ENCODE results near the gene CREBRF.
"Not testable (repeated sequence)": the region's sequence is repeated elsewhere in the genome, so short reads cannot be mapped to it uniquely, and the experiment has no call there.

CREBRF gene

GRCh38 chr5:173039188-173039587 is 17.0 kb upstream of the CREBRF start:
- DNase-seq, result no peak

- DNase-seq, result no peak
These were observed 16.2 kb upstream of the CREBRF start for GRCh38 chr5:173039964-173040363.

DNA sequence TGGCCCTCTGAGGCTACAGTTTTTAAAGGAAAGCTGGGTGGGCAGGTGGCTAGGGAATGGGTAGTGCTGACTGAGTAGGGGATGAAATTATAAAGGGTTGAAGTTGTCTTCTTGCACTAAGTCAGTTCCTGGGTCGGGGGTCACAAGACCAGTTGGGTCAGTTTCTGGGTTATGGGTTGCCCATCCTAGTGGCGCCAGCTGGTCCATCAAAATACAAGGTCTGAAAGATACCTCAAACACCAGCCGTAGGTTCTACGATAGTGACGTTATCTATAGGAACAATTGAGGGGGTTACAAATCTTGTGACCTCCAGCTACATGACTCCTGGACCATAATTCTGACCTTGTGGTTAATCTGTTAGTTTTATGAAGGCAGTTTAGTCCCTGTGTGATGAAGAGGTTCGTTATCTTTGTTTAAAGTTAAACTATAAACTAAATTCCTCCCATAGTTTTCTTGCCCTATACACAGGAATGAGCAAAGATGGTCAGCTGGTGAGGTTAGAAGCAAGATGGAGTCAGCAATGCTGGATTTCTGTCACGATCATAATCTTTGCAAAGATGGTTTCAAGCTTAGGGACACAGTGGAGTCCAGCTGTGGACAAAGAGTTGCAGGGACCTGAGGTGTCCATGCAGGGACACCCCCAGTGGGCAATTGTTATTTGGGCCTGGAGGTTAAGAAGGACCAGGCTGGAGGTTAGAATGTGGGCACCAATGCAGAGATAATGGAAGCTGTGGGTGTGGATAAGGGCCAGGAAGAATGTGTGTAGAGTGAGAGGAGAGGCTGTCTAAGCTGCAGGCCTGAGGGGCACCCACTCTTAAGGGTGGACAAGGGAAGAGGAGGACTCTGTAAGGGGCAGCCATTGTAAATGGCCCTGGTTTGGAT is 14.0 kb upstream of the CREBRF start:
- DNase-seq, result no peak

GRCh38 chr5:173042763-173043107 is 13.4 kb upstream of the CREBRF start:
- no peak for DNase-seq

DNA sequence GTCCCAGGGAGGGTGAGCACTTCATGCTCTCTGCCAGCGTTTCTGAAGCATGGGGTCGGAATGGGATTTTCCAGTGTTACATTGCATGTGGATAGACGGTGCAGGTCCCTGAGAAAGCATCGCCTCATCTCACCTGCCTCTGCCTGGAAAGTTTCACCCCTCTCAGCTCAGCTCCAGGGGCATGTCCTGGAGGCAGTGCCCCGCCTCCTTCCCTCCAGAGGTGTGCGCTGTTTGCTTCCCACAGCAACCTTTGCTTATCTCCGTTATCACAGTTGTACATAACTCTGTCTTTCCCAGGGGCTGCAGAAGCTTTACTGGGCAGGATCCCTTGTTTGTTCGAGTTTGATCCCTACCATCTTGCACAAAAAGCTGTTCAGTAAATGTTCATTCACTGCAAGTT is 10.7 kb upstream of the CREBRF start:
- DNase-seq, result no peak

DNA sequence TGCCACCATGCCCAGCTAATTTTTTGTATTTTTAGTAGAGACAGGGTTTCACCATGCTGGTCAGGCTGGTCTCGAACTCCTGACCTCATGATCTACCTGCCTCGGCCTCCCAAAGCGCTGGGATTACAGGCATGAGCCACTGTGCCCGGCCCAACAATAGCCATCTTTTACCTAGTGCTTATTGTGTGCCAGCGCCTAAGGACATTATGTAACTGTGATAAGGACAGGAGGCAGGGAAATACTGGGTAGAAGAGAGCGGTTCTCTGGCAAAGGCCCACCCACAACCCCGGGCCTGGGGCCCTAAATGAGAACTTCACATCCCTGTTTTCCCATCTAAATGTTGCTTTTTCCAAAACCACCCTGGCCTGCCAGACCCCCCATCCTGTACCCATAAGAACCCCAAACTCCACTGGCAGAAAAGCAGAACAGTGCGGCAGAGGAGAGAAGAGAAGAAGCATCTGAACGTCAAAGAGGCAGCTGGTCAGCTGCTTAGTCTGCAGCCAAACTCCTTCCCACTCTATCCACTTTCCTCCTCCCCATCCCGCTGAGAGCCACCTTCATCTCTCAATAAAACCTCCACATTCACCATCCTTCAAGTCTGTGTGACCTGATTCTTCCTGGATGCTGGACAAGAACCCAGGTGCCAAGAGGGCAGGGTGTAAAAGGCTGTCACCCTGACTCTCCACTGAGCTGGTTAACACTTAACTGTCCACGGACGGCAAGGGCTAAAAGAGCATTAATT is 8.9 kb upstream of the CREBRF start:
- not testable (repeated sequence) for DNase-seq

DNA sequence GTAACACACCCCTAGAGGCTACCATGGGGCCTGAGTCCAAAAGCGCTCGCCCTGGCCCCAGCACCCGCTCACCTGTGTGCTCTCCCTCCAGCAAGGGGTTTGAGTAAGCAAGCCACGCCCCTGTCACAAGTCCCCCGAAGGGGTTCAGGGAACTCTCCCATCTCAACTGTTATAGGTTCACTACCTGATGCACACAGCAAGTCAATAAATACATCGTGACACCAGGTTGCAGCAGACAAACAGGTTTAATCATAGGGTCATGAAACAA is 8.4 kb upstream of the CREBRF start:
- DNase-seq, result no peak

DNA sequence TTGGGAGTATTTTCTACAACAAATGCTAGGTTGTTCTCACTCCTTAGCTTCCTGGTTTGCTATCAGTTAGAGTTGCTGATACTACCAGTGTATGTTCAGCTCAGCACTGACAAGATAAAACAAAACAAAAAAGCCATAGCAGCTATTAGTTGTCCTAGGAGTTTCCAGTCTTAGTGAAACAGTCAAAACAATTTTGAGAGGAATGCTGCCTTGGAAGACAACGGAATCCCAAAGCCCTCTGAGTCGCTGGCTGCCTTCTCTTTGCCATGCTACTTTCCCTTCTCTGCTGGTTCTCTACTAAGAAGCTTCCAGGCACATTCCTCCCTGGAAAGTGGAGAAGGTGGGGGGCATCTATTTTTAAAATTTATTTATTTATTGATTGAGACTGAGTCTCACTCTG is 5.4 kb upstream of the CREBRF start:
- DNase-seq, result no peak

- DNase-seq, result no peak
These were observed 4.4 kb upstream of the CREBRF start for GRCh38 chr5:173051746-173052145.

GRCh38 chr5:173053041-173053440 is 3.1 kb upstream of the CREBRF start:
- no peak for DNase-seq

DNA sequence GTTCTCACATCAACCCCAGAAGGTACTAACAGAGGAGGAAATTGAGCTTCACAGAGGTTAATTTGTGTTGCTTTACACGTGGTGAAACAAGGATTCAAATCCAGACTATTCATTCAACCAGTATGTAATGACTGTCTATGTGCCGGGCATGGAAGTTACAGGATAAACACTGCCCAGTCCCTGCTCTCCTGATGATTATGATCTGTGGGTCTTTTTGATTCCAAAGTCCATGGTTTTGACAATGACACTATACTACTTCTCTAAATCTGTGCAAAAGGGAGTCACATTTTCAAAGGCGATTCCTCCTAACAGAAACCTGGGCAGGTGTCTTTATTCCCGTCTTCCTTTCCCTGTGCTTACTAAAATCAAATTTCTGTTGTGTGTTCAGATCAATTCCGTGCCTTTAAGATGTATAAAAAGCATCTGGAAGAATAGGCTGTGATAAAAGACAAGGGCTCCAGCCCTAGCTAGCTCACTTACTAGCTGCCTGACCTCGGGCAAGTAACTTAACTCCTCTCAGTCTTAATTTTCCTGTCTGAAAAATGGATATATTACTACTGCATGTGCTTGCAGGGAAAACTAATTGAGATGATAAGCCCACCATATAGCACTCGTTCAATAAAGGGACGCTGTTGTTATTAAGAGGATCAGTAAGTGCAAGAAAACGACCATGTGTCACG is 970 bp upstream of the CREBRF start:
- no peak for DNase-seq

DNA sequence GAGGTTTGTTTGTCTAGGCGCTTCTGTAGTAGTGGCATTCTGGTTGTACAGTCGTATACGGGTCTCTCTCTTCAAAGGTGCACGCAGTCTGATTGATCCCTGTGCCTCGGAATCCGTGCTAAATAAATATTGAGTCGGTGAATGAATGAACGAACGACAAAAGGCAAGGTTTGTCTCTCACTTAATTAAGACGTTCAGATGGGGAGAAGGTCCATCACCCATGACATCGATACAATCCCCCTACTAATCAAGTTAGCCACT is 500 bp upstream of the CREBRF start:
- DNase-seq, result no peak

- DNase-seq, result no peak
These were observed 570 bp downstream of the CREBRF start for GRCh38 chr5:173056783-173057061.

DNA sequence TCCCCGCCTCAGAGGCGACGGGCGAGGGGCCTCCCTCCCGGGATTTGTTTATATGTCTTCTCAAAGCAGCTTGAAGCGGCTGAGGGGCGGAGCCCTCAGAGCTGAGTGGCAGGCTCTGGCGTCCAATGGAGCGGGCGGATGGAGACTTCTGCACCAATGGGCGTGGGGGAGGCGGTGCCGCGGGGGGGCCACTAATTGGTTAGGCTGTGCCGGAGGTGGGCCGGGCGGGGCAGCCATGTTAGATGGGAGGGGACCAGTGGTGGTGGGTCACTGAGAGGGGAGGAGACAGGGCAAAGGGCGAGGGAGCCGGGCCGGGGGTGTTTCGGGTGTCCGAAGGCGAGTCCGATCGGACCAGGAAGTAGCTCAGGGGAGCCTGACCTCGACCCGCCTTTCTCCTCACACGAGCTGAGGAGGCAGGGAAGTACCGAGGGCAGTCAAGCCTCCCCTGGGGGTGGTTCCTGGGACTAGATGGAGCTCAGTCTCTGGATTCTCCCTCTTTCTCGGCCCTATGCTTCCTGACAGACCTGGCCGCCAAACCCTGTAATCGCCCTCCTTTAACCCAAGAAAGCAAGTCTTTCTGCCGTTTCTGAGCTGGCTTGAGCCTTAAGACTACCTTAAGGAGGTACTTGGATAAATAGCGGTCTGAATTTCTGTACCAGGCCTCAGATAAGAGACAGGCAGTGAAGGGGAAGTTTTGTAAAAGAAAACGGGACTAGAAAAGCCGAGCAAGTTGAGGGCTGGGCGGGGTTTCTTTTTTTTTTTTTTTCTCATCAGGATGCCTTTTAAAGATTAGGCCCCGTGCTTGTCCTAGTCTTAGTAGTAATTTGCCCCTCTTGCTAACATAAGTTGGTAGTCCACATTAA is 1.1 kb downstream of the CREBRF start:
- peak; percentile 99 for DNase-seq

GRCh38 chr5:173062141-173062540 is 6.0 kb downstream of the CREBRF start:
- no peak for DNase-seq

DNA sequence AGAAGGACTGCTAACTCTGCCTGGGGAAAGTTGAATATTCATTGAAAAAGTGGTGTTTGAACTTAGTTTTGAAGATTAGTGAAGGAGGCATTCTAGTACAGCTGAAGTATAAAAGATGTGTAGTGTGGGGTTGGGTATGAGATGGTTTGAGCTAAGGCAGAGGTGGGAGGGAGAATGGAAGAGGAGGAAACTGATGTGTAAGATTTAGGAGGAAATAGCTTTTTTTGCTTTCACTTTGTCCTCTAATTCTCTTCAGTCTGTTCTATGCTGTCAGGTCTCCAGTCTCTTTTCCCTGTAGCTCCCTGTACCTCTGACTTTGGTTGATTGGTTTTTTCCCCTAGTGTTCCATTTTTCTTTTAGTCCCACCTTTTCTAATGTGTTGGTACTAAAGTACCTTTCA is 9.0 kb downstream of the CREBRF start:
- DNase-seq, result no peak

DNA sequence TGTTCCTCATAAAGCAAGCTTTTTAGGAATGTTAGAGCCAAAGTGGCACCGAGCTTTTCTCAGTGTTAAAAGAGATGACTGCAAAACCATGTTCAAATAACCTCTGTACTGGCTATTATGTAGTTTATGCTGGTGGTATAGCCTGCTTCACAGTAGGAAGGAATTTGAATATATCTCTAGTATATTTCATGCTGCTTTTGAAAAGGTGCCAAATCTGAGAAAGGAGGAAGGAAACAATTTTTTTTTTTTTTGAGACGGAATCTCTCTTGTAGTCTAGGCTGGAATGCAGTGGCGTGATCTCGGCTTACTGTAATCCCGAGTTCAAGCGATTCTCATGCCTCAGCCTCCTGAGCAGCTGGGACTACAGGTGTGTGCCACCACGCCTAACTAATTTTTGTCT is 13.5 kb downstream of the CREBRF start:
- no peak for DNase-seq

DNA sequence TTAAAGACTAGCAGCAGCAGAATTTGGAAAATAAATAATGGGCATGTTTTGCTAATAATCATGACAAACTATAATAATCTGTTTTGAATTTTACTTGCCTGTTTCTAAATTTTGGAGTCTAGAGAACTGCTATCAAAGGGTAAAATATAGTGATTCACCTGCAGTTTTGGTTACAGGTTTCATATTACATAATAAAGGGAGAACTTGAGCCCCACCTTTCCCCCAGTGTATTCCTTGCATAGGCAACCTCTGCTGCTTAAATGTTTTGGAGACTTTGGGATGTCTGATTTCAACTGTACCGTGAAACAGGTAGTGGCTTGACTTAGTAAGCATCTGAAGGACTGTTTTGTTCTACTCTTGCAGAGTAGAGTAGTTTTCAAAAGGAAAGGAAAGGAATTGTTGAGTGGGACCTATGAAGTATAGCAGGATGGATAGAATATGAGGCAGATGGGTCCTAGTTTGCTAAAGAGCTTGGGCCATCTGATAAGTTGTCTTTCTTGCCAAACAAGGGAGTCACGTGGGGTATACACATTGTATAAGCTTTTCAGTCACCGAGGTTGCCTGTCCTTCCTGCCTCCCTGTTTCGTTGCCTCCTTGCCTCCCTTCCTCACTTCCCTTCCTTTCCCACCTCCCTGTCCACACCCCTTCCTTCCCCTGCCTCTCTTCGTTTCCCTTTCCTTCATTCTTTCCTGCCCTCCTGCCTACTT is 19.1 kb downstream of the CREBRF start:
- no peak for DNase-seq

DNA sequence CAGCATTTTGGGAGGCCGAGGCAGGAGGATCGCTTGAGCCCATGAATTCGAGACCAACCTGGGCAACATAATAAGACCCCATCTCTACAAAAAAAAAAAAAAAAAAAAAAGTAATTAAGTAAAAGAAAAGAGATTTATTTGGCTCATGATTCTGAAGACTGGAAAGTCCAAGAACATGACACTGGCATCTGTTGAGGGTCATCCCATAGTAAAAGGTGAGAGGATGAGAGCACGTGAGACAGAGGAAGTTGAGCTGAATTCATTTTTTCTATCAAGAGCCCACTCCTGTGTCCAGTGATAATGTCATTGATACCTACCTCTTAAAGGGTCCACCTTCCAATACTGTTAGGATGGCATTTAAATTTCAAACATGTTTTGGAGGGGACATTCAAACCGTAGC is 19.8 kb downstream of the CREBRF start:
- no peak for DNase-seq

- not testable (repeated sequence) for DNase-seq
These were observed 20.3 kb downstream of the CREBRF start for GRCh38 chr5:173076471-173076870.

DNA sequence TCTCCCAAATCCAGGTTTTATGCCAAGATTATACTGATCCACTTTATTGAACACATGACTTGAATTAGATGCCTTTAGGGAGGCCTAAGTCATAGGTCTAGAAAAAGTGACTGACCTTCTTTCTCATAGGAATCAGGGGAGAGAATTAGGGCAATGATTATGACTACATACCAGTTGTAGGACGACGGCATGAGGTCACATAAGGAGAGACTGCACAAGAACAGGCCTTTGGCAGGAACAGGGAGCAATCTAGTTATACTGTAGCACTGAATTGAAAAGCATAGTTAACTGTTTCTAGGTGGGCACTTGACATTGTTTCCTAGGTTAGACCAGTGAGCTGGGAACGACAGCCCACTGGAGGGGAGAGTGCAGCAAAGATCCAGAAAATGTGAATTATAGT is 22.7 kb downstream of the CREBRF start:
- no peak for DNase-seq

DNA sequence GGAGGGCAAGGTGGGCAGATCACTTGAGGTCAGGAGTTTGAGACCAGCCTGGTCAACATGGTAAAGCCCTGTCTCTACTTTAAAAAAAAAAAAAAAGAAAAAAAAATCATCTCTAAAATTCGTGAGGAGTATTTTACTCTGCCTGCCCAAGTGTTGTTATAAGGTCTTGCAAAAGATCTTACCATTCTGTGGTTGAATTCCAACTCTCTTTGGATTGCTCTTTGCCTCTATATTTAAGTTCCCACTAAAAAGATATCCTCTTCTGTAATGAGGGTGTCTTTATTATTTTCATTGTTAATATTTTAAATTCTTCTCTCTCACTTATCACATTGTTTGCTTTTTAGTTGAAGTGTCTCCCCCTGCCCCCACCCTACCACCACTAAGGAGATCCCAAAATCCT is 33.4 kb downstream of the CREBRF start:
- DNase-seq, result no peak

DNA sequence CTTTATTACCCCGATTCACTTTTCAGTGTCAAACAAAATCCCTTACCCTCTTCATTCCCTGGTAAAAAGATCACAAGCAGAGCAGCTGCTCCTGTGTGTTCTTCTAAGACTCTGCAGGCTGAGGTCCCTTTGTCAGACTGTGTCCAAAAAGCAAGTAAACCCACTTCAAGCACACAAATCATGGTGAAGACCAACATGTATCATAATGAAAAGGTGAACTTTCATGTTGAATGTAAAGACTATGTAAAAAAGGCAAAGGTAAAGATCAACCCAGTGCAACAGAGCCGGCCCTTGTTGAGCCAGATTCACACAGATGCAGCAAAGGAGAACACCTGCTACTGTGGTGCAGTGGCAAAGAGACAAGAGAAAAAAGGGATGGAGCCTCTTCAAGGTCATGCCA is 34.5 kb downstream of the CREBRF start:
- DNase-seq, result no peak

All from left hindlimb (tissue), 1 donor.